Measurements from ENCODE around the gene CPNE4.

Gene CPNE4

GRCh38 chr3:131630807-131631206, 404.0 kb downstream of the CPNE4 start:
- Mint-ChIP-seq H3K36me3 (ENCODE audit: low read depth) (no peaks in the 10 kb centered on the region), H3K27me3 (ENCODE audit: low read depth, poor library complexity) (peaks cover 3% of the 10 kb centered on the region), H3K4me3 (no peak overlapping the region), H3K9me3 (no peaks in the 10 kb centered on the region), H3K27ac (no peak overlapping the region), H3K4me1 (no peaks in the 10 kb centered on the region)
- no peak for TF ChIP-seq CTCF (IDR thresholded peaks at IDR 0.05)
- no peak for DNase-seq

GRCh38 chr3:131630097-131630496, 404.7 kb downstream of the CPNE4 start:
- no peak for DNase-seq

GRCh38 chr3:131623431-131623830, 411.4 kb downstream of the CPNE4 start:
- H3K27ac Mint-ChIP-seq = no peak overlapping the region
- H3K4me3 Mint-ChIP-seq = no peak overlapping the region
- no peak for DNase-seq
- no peaks in the 10 kb centered on the region for H3K36me3 Mint-ChIP-seq (ENCODE audit: low read depth)
- peaks cover 14% of the 10 kb centered on the region for H3K4me1 Mint-ChIP-seq
- H3K27me3 Mint-ChIP-seq (ENCODE audit: low read depth, poor library complexity) = peaks cover 13% of the 10 kb centered on the region
- H3K9me3 Mint-ChIP-seq = no peaks in the 10 kb centered on the region
- TF ChIP-seq CTCF (IDR thresholded peaks at IDR 0.05) = no peak

More at GRCh38 chr3:131630097-131630496, 404.7 kb downstream of the CPNE4 start:
- Mint-ChIP-seq H3K4me3 (no peak overlapping the region), H3K27ac (no peak overlapping the region), H3K9me3 (no peaks in the 10 kb centered on the region), H3K4me1 (no peaks in the 10 kb centered on the region), H3K36me3 (ENCODE audit: low read depth) (no peaks in the 10 kb centered on the region), H3K27me3 (ENCODE audit: low read depth, poor library complexity) (peaks cover 3% of the 10 kb centered on the region)
- no peak for TF ChIP-seq CTCF (IDR thresholded peaks at IDR 0.05)

- H3K4me3 Mint-ChIP-seq = no peak overlapping the region
- peaks cover 17% of the 10 kb centered on the region for H3K4me1 Mint-ChIP-seq
- no peak for DNase-seq
- no peaks in the 10 kb centered on the region for H3K9me3 Mint-ChIP-seq
- H3K27ac Mint-ChIP-seq = no peak overlapping the region
- H3K36me3 Mint-ChIP-seq (ENCODE audit: low read depth) = no peaks in the 10 kb centered on the region
- TF ChIP-seq CTCF (IDR thresholded peaks at IDR 0.05) = no peak
- peaks cover 13% of the 10 kb centered on the region for H3K27me3 Mint-ChIP-seq (ENCODE audit: low read depth, poor library complexity)
These were observed 412.1 kb downstream of the CPNE4 start for GRCh38 chr3:131622726-131623125.

- TF ChIP-seq CTCF (IDR thresholded peaks at IDR 0.05) = no peak
- Mint-ChIP-seq H3K4me1 (peaks cover 30% of the 10 kb centered on the region), H3K36me3 (ENCODE audit: low read depth) (no peaks in the 10 kb centered on the region), H3K4me3 (no peak overlapping the region), H3K27ac (no peak overlapping the region), H3K27me3 (ENCODE audit: low read depth, poor library complexity) (peaks cover 11% of the 10 kb centered on the region), H3K9me3 (no peaks in the 10 kb centered on the region)
- no peak for DNase-seq
These were observed 413.8 kb downstream of the CPNE4 start for GRCh38 chr3:131620977-131621376.

GRCh38 chr3:131619821-131620220, 415.0 kb downstream of the CPNE4 start:
- Mint-ChIP-seq H3K36me3 (ENCODE audit: low read depth) (no peaks in the 10 kb centered on the region), H3K27ac (no peak overlapping the region)

More at GRCh38 chr3:131619821-131620220, 415.0 kb downstream of the CPNE4 start:
- DNase-seq = no peak
- Mint-ChIP-seq H3K9me3 (no peaks in the 10 kb centered on the region), H3K4me3 (no peak overlapping the region), H3K27me3 (ENCODE audit: low read depth, poor library complexity) (peaks cover 11% of the 10 kb centered on the region), H3K4me1 (peaks cover 30% of the 10 kb centered on the region)
- TF ChIP-seq CTCF (IDR thresholded peaks at IDR 0.05) = no peak
